Stimulated activated CD4-positive, alpha-beta T cell treated with anti-CD3 and anti-CD28 coated beads, Interleukin-2, amount 100 ng/mL, for 24 hours (primary cell): ENCODE data around the gene BPIFB2.
"Not testable (repeated sequence)": the region's sequence is repeated elsewhere in the genome, so short reads cannot be mapped to it uniquely, and the experiment has no call there.

ENCODE experiments used
- DNase-seq, 2 donors: peaks; one replicate each; pipeline ENCODE4 v3.0.0-alpha.2; 2020

The BPIFB2 gene

GRCh38 chr20:32970973-32971300 is 36.6 kb upstream of the BPIFB2 start:
- DNase-seq, result peak; percentile 22 to 24

DNA sequence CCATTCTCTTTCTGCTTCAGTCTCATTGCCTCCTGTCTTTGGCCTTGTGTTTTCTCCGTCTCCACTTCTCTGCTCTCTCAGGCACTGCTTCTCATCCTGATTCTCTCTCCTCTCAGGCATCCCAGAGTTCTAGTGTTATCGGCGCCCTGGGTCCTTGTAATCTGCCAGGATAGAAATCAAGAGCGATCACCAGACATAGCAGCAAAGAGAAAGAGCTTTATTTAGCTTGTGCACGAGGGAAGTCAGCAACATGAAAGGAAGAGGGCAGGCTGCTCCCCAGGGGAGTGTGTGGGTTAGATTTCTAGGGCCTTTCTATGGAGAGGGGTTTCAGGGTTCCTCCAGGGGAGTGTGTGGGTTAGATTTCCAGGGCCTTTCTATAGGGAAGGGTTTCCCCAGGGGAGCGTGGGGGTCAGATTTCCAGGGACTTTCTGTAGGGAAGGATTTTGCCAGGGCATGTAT is 35.8 kb upstream of the BPIFB2 start:
- DNase-seq, result peak; percentile 28 to 40

- DNase-seq, result peak; percentile 74 to 81
These were observed 35.1 kb upstream of the BPIFB2 start for GRCh38 chr20:32972181-32973076.

- DNase-seq, result peak in 1 of 2 donors; percentile 28
These were observed 34.3 kb upstream of the BPIFB2 start for GRCh38 chr20:32973077-32973717.

DNA sequence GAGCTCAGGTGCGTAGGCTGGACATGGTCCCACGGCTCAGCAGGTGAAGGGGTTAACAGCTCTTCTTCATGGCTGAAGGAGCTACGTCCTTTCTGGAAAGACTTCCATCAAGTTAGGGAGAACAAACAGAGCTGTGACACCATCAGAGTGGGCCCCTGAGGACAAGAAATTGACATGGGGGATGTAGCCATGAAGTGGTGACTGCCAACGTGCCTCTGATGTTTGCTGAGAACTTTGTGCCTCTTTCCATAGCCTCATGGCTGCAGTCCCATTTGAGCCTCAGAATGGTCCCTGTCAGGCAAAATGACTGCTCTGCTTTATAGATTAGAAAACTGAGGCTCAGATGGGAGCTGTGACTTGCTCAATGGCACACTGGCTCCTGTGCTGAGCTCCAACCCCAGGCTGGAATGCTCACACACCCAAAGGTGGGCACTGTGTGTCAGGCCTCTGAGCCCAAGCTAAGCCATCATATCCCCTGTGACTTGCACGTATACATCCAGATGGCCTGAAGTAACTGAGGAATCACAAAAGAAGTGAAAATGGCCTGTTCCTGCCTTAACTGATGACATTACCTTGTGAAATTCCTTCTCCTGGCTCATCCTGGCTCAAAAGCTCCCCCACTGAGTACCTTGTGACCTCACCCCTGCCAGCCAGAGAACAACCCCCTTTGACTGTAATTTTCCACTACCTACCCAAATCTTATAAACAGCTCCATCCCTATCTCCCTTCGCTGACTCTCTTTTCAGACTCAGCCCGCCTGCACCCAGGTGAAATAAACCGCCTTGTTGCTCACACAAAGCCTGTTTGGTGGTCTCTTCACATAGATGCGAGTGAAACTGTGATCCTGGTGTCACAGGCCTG is 33.1 kb upstream of the BPIFB2 start:
- DNase-seq, result peak in 1 of 2 donors; percentile 16

DNA sequence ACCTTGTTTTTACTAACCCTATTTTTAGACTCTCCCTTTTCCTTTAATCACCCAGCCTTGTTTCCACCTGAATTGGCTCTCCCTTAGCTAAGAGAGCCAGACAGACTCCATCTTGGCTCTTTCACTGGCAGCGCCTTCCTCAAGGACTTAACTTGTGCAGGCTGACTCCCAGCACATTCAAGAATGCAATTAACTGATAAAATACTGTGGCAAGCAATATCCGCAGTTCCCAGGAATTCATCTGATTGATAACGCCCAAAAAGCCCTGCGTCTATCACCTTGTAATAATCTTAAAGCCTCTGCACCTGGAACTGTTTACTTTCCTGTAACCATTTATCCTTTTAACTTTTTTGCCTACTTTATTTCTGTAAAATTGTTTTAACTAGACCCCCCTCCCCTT is 32.4 kb upstream of the BPIFB2 start:
- not testable (repeated sequence) for DNase-seq

DNA sequence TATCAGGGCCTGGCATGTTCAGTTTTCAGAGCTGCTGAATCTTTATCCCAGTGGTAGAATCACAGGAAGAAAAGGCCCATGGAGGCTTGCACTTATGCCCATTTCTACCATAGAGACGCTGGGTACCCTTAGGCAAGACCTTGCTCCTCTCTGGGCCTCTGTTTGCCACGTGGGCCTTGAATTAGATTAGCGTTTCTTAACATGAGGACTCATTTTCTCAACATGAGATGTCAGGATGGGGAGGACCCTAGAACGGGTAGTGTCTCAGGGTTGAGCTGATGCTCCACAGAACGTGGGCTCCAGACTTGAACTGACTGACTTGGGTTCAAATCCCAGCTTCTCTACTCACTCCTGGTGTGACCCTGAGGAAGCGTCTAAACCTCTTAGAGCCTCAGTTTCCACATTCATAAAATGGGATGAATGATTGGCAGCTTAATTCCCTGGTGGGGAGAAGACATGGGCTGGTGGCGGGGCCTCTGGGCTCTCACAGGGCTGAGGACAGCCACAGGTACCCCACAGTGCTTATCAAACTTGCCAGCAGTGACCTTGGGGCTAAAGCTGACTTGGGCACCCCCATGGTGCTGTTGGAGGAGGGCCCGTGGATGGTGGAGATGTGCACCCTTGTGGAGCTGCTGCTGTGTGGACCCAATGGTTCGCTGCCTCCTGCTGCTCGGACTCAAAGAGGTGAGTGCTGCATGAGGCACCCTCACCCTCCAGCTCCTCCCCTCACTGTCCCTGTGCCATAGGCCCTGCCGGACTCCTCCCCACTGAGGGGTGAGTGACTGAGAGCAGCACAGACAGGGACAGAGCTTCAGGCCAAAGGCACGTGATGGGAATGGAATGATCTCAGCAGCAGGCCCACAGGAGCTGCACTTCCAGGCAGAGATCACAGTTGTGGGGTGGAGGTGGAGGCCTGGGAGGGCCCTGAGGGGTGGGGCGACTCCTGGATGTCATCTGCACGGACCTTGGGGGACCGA is 31.5 kb upstream of the BPIFB2 start:
- DNase-seq, result no peak

- no peak for DNase-seq
These were observed 30.8 kb upstream of the BPIFB2 start for GRCh38 chr20:32976746-32977145.

- no peak for DNase-seq
These were observed 30.1 kb upstream of the BPIFB2 start for GRCh38 chr20:32977281-32978008.

DNA sequence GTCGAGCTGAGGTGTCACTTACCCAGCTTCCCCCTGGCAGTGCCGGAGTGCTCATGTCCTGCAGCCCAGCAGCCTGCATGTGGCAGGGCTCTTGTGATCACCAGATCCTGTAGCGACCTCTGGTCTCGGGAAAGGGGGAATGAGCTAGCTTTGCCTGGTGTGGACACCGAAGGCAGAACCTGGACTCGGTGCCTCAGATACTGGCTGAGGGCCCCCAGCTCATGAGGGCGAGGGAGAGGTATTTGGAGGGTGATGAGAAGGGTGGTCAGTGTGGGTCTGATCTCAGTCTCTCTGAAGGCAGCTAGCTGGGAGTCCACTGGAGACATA is 29.5 kb upstream of the BPIFB2 start:
- DNase-seq, result no peak

DNA sequence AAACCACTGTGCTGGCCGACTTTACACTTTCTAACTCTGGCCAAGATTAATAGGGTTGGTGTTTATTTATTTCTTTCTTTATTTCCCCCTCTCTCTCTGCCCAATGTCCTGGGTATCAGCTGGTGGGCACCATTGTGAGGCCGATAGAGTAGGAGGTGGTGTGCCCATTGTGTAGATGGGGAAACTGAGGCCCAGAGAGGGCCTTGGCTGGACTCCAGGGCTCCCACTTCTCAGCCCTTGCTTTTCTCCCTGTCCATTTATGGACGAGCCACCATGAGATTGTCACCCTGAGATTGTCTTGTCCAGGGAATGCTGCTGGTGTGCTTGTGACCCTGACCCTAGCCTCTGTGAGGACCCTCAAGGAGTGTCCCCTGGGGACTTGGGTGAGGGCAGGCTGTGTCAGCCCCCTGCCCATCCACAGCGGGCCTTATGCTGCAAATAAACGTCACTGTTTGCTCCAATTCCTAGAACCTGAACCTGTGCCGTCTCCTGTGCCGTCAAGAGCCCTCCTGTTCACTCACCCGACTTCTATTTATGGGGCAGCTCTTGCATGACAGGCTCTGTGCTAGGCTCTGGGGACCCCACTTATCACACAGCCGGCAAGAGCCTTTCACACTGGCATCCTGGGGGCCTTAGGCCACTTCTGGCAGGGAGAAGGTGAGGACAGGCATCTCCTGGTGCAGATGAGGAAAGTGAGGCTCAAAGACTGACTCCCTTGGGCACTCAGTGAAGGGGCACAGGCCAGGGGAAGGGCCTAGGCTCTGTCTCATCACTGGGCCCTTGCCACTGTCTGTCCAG is 28.1 kb upstream of the BPIFB2 start:
- no peak for DNase-seq

DNA sequence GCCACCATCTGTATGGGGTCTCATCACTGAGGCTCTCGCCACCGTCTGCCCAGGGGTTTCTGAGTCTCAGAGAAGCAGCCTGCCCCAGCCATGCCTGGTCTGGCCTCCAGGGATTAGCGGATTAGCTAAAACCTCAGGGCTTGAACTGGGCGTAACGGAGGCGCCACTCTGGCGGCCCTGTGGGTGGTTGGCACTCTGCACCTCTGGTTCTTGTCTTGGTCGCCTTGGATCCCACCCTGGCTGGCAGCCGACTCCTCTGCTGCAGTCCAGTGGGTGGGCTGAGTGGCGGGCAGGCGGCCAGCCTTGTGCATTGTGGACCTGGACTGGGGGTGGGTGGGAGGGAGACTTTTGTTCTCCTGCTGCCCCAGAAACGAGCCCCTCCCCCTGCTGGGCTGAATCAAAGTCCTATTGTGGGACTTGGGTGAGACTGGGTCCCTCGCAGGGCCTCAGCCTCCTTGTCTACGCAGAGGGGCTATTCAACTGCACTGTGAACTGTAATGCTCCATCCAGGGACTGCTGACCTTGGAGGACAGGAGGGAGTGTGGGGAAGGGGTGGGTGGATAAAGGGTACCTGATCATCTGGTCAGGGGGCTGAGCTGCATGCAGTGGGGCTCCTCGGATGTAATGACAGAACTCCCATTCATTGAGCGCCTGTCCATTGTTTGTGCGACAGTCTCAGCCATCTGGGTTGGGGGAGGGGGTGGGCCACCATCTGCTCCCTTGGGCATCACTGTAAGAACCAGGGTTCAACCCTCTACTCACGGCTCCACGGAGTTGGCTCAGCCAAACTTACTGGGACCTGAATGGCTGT is 27.2 kb upstream of the BPIFB2 start:
- DNase-seq, result no peak

DNA sequence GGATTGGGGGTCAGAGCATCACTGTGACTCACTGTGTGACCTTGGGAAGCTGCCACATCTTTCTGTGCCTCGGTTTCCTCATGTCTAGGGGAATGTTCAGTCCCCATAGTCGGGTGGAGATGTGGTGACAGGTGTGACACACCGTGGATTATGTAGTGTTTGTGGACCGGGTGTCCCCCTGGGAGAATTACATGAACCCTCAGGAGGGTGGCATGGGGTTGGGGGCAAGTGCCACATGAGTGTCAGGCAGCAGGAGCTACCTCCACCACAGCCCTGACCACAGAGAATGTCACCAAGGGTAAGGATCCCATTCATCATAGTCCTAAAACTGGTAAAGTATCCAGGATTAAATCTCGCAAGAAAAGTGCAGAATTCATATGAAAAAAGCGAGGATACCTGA is 26.5 kb upstream of the BPIFB2 start:
- DNase-seq, result no peak

GRCh38 chr20:32982617-32983458 is 24.7 kb upstream of the BPIFB2 start:
- no peak for DNase-seq

DNA sequence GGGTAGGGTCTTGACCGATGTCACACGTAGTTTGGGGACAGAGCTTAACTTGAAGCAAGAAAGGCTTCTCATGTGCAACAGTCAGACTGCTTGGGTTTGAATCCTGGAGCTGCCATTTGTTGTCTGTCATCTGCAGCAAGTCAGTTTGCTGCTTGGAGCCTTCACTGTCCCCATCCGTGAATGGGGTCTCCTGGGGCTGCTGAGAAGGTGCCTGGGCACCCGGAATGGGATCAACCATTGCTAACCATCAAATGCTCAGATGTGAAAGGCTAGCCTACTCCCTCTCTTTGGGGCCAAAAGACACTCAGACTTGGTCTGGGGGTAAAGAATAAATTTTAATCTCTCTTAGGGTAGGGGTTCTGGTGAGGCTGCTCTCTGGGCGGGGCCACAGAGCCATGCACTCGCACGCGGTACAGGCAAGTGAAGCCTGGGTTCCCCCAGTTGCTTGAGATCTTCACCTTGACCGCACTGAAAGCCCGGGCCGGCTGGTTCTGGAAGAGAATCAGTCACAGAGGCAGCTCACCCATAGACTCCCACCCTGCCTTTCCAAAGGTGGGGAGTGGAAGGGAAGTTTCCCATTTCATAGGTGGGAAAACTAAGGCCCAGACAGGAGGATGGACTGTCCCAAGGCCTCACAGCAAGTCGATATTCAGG is 23.9 kb upstream of the BPIFB2 start:
- no peak for DNase-seq

DNA sequence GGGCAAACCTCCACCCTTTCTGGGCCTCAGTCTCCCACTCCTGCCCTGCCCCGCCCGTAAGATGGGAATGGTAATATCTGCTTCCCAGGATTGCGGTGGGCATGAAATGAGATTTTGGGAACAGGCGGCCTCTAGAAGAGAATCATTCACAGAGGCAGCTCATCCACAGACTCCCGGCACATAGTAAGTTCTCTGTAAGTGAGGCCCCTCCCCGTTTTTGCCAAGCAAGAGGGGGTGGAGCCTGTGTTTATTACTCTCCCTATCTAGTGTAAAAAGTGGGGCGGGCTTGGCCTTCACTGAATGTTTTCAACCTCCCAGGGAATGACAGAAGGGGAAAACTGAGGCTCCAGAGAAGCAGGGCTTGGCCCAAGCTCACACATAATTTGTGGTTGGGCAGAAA is 23.3 kb upstream of the BPIFB2 start:
- no peak for DNase-seq

DNA sequence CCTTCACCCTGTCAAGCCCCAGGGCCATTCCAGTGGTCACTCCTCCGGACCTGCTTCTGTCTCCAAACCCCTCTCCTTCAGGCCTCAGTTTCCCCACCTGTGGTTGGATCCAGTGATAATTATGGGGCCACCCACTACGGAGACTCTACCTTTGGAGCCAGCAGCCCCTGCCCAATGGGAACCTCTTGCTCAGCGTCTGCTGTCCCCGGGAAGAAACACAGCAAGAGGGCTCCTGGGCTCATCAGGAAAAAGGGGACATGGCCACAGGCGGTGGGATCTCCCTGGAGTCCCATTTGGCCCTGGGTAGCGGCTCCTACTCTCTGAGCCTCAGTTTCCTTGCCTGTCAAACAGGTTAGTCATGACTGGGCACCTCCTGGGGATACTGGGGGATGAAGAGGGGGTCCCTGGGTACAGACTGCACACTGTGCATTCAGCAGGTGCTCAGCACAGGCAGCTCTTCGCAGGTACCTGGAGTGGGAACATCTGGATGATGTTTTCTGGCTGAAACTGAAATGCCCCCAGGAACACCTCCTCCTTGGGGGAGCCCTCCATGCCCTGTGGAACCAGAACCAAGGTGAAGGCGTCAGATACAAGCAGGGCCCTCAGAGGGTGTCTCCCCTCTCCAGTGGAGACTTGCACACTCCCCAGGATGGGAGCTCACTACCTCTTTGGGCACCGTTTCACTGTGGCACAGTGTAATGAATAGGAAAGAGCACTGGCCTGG is 22.7 kb upstream of the BPIFB2 start:
- no peak for DNase-seq

DNA sequence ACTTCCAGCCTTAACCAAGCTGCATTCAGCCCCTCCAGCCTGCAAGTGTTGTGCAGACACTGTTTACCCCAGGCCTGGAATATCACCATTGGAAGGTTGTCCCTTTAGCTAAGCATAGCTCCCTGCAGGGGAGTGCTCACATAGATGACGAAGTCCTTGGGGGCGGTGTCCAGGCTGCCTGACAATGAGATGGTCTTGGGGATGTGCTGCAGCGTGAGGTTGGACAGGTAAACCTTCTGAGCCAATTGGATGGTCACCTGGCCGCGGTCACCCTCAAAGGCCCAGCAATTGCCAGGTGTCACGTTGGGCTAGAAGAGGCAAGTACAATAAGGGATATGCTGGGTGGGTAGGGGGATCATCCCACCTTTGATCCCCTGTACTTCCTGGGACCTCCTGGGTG is 21.9 kb upstream of the BPIFB2 start:
- no peak for DNase-seq
